Inflammatory macrophage (primary cell): ENCODE measurements around the gene EFCAB6.
A peak's percentile ranks its signal among the peaks of the same experiment; 100 is the strongest.

Experiments used
- DNase-seq, 2 donors: peaks; one replicate each; pipeline ENCODE4 v3.0.0-alpha.2; 2020 to 2022

EFCAB6 gene

GRCh38 chr22:43631846-43632245, 180.3 kb downstream of the EFCAB6 start:
- DNase-seq = no peak

GRCh38 chr22:43631201-43631600, 180.9 kb downstream of the EFCAB6 start:
- no peak for DNase-seq

GRCh38 chr22:43630451-43630850, 181.7 kb downstream of the EFCAB6 start:
- no peak for DNase-seq

GRCh38 chr22:43628250-43628649, 183.9 kb downstream of the EFCAB6 start:
- DNase-seq = no peak

GRCh38 chr22:43627485-43628213, 184.5 kb downstream of the EFCAB6 start:
- DNase-seq = no peak

- DNase-seq = no peak
These were observed 186.9 kb downstream of the EFCAB6 start for GRCh38 chr22:43625242-43625641.

GRCh38 chr22:43624144-43624998, 187.7 kb downstream of the EFCAB6 start:
- no peak for DNase-seq

GRCh38 chr22:43622886-43623285, 189.2 kb downstream of the EFCAB6 start:
- no peak for DNase-seq

GRCh38 chr22:43620197-43620596, 191.9 kb downstream of the EFCAB6 start:
- no peak for DNase-seq

GRCh38 chr22:43618517-43618916, 193.6 kb downstream of the EFCAB6 start:
- DNase-seq = no peak

- DNase-seq = no peak
These were observed 195.5 kb downstream of the EFCAB6 start for GRCh38 chr22:43616645-43617044.

GRCh38 chr22:43600265-43600664, 211.8 kb downstream of the EFCAB6 start:
- no peak for DNase-seq

- no peak for DNase-seq
These were observed 219.6 kb downstream of the EFCAB6 start for GRCh38 chr22:43592476-43592875.

GRCh38 chr22:43591380-43591779, 220.7 kb downstream of the EFCAB6 start:
- DNase-seq = no peak

- no peak for DNase-seq
These were observed 224.5 kb downstream of the EFCAB6 start for GRCh38 chr22:43587574-43587973.

- no peak for DNase-seq
These were observed 228.6 kb downstream of the EFCAB6 start for GRCh38 chr22:43583501-43583900.

- no peak for DNase-seq
These were observed 229.7 kb downstream of the EFCAB6 start for GRCh38 chr22:43582394-43582793.

GRCh38 chr22:43580271-43580750, 231.8 kb downstream of the EFCAB6 start:
- no peak for DNase-seq

- no peak for DNase-seq
These were observed 237.4 kb downstream of the EFCAB6 start for GRCh38 chr22:43574738-43575137.

- DNase-seq = no peak
These were observed 239.4 kb downstream of the EFCAB6 start for GRCh38 chr22:43572710-43573109.

GRCh38 chr22:43571181-43571580, 240.9 kb downstream of the EFCAB6 start:
- no peak for DNase-seq

GRCh38 chr22:43570531-43571165, 241.5 kb downstream of the EFCAB6 start:
- peak; percentile 3 to 13 for DNase-seq

- DNase-seq = no peak
These were observed 243.0 kb downstream of the EFCAB6 start for GRCh38 chr22:43569111-43569510.
